NCI-H1417 treated with DMSO at 0.1 percent for 48 hours (cell line): Measurements from ENCODE around the gene SIGLEC7.

ENCODE experiments used
- DNase-seq: peaks from one replicate; lab custom pipeline; 2025; lab: John Stamatoyannopoulos, UW

The SIGLEC7 gene

GRCh38 chr19:51119101-51119500 lies 23.0 kb upstream of the SIGLEC7 start:
- DNase-seq = no peak

GRCh38 chr19:51119611-51120010 lies 22.5 kb upstream of the SIGLEC7 start:
- no peak for DNase-seq

- DNase-seq = no peak
Measured at GRCh38 chr19:51120160-51120559, 21.9 kb upstream of the SIGLEC7 start.

DNA sequence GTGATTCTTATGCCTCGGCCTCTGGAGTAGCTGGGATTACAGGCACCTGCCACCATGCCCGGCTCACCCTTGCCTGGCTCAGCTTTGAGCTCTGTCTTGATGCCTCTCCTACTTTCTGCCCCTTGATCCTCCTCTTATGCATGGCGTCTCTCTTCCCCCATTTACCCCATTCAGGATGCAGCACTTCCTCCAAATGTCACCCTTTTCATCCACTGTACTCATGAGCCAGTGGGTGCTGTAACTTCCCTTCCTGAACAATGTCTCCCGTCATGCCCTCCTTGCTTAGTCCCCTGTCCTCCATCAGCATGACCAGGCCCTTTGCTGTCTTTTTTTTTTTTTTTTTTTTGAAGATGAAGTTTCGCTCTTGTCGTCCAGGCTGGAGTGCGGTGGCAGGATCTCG lies 20.8 kb upstream of the SIGLEC7 start:
- no peak for DNase-seq

DNA sequence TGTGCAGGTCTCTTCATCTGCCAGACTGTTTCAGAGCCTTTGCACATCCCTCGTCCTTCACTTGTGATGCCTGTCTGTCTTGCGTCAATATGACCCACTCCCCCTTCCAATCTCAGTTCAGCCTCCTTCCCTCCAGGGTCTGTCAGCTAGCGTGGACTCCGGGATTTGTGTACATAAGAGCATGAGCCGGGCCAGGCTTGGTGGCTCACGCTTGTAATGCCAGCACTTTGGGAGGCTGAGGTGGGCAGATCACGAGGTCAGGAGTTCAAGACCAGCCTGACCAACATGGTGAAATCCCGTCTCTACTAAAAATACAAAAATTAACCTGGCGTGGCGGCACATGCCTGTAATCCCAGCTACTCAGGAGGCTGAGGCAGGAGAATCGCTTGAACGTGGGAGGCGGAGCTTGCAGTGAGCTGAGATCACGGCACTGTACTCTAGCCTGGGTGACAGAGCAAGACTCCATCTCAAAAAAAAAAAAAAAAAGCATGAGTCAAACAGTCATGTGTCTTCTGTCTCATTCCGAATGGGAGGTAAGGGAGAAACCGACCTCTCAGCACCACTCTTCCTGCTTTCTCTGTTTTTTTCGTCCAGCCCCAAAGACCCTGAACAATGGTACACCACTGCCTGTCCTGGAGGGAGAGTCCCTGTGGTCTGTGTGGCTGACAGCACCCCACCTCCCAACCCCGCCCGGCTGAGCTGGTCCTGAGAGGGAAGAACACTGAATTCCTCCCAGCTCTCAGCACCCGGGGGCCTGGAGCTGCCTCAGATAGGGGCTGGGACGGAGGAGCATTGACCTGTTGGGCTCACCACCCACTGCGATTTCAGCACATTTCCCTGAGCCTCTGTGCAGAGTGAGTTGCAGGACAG lies 19.8 kb upstream of the SIGLEC7 start:
- no peak for DNase-seq

- no peak for DNase-seq
Measured at GRCh38 chr19:51123381-51123800, 18.7 kb upstream of the SIGLEC7 start.

DNA sequence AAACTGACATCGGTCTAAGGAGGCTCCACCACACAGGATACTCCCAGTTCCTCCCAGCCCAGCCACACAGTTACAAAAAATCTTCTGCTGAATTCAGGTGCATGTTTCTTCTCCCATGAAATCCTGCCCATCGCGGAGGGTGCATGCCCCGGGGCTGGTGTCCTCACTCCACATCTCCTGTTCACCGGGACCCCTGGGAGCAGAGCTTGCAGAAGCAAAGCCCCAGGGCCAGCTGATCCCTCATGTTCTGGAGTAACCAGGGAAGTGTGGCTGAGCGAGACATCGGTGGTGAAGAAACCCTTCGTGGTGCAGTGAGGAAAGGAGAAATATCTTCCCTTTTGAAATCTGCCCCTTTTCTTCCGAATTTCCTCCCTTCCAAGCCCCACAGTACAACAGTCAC lies 18.3 kb upstream of the SIGLEC7 start:
- no peak for DNase-seq

DNA sequence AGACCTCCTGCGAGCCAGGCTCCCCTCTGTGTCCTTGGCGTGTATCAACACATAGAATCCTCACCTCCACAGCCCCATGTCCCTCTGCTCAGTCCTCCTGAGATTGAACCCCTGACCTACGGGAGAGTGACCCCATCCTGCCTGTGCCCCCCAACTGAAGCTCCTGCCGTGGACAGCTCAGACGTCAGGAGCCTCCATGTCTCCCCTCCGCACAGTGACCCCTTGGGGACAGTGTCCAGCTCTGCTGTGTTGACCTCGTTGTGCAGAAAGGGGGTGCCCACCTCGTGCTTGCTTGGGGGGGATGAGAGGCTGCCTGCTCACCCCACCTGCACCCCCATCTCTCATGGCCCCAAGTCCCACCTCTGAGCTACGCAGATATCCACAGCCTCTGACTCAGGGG lies 17.9 kb upstream of the SIGLEC7 start:
- no peak for DNase-seq

DNA sequence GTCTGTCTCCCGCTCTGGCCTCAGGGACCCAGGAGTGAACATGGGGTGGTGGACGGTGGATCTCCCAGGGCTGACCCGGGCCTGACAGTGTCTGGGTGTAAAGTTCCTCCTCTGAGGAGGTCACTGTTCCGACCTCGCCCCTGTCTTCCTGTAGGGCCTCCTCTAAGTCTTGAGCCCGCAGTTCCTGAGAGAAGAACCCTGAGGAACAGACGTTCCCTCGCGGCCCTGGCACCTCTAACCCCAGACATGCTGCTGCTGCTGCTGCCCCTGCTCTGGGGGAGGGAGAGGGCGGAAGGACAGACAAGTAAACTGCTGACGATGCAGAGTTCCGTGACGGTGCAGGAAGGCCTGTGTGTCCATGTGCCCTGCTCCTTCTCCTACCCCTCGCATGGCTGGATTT lies 17.4 kb upstream of the SIGLEC7 start, which contains the start of gene SIGLEC9:
SIGLEC9 (plus strand) TSS at position 178 of the 400 bp plus-strand sequence; CDS start at position 247, 69 bp downstream.
- no peak for DNase-seq

- DNase-seq = no peak
Measured at GRCh38 chr19:51125421-51126075, 16.6 kb upstream of the SIGLEC7 start.

DNA sequence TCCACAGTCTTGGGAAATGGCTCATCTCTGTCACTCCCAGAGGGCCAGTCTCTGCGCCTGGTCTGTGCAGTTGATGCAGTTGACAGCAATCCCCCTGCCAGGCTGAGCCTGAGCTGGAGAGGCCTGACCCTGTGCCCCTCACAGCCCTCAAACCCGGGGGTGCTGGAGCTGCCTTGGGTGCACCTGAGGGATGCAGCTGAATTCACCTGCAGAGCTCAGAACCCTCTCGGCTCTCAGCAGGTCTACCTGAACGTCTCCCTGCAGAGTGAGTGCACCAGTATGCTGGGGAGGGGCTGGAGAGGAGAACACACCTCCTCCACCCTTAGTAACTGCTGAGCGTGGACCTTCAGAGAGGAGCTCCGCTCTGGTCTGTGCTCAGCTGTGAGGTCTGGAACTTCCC lies 15.1 kb upstream of the SIGLEC7 start:
- no peak for DNase-seq

GRCh38 chr19:51127755-51128154 lies 14.3 kb upstream of the SIGLEC7 start:
- DNase-seq = no peak

DNA sequence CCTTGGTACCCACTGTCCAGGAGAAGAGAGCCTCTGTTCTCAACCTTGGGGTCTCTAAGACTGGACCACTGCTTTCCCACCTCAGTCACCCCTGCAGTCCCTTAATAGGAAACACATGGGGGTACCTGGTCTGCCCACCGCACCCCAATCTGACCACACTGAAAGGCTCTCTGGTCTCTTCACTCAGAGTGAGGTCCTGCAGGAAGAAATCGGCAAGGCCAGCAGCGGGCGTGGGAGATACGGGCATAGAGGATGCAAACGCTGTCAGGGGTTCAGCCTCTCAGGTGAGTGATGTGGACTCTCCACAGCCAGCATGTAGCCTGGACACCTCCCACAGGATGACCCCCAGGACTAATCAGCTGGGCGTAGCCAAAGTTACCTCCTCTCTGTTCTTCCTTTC lies 13.9 kb upstream of the SIGLEC7 start:
- DNase-seq = no peak

GRCh38 chr19:51129716-51130115 lies 12.4 kb upstream of the SIGLEC7 start:
- no peak for DNase-seq

DNA sequence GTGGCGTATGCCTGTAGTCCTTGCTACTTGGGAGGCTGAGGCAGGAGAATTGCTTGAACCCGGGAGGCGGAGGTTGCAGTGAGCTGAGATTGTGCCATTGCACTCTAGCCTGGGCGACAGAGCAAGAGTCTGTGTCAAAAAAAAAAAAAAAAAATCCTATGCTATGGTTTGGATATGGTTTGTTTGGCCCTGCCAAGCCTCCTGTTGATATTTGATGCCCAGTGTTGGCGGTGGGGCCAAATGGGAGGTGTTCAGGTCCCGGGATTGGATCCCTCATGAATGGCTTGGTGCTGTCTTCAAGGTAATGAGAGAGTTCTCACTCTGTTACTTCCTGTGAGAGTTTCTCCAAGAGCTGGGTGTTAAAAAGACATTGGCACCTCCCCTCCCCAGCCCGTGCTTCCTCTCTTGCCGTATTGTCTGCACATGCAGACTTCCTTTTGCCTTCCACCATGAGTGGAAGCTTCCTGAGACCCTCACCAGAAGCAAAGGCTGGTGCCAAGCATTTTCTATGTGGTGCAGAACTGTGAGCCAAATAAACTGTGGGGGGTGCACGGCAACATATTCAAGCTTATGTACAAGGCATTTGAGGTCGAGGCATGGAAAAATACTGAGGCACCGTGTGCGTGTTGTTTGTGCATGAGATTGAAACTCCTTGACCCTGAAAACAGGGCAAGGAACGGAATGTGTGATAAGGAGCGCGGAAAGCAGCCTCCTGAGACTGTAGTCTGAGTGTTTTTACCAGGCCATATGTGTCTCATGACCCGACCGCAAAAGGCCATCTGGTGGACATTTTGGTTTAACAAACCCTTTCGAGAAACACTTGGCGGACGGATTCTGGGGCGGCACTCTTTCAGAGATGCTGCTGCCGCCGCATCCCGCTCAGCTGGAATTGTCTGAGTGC lies 10.1 kb upstream of the SIGLEC7 start:
- no peak for DNase-seq

DNA sequence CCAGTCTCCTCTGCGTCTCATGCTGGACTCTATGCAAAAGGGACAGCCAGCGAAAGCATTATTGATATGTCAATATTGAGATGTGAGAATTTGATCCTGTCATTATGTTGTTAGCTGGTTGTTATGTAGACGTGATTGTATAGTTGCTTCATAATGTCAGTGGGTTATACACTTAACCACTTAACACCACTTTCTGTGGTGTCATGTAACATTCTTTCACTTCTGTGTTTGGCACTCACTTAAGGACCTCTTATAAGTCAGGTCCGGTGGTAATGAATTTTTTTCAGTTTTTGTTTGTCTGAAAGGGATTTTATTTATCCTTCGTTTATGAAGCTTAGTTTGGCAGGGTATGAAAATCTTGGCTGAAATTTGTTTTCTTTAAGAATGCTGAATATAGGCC lies 7.1 kb upstream of the SIGLEC7 start:
- no peak for DNase-seq

DNA sequence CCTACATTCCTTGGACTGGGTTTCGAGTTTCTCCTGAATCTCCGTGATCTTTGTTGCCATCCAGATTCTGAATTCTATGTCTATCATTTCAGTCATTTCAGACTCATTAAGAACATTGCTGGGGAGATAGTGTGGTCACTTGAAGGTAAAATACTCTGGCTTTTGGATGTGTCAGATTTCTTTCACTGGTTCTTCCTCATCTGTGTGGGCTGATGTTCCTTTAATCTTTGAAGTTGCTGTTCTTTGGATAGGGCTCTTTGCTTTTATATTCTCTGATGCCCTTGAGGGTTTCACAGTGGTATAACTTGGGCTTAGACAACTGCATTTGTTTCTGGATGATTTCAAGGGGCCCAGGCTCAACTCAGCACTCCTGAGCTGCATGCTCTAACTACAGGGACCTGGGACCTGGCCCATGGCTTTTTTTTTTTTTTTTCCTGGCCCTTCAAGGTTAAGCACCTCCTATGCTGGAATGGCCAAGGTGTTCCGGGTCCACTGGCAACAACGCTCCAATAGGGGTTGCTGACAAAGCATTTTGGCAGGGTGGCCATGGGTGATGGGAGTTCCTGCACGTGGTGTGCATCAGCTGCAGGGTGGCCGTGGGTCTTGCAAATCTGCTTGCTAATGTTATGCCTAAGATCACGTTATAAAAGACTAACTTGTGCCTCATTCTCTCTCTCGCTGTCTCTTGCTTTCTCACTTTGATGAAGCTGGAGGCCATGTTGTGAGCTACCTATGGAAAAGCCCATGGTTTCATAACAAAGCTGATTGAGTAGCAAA lies 5.9 kb upstream of the SIGLEC7 start:
- DNase-seq = no peak

DNA sequence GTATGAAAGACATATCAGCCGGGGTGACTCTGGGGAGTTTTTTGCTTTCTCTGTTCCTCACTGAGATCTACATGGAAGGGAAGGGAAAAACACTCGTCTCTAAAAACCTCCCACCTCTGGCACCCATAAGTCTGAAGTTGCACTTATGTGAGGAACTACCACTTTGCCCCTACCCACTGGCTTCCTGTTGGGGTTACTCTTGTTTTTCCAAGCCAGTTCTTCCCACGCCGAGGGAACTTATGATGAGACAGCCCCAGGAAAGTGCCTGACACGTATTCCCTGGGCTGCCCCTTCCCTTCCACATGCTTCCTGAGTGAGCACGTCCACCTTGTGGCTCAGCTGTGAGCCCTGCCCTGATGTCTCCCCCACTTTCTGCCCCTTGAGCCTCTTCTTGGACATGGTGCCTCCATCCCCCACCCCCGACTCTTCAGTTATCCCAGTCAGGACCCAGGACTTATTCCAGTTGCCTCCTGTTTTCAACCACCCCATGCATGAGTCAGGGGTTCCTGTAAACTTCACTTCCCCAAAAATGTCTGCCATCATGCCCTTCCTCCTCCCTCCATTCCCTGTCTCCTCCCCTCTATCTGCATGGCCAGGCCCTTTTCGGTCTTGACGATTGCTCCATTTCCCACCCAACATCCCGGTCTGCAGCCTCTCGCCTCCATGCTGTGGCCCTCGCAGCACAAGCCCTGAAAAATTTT lies 5.1 kb upstream of the SIGLEC7 start:
- no peak for DNase-seq

- no peak for DNase-seq
Measured at GRCh38 chr19:51137792-51138425, 4.2 kb upstream of the SIGLEC7 start.

DNA sequence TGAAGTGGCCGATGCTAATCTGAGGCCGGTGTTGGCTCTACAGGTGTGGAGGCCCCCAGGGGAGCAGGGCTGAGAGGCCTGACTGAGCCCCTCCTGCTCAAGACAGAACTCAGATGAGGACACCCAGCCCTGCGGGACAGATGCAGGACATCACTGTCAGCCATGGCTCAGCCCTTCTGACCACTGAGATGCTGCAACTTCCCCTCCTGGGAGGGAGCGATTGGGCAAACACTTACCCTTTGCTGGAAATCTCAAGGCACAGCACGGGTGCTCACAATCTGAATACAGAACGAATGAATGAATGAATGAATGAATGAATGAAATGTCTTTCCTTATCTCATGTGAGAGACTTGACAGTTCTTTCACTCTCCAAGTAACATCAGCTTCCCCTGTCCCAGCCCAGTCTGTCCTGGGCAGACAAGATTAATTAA lies 3.5 kb upstream of the SIGLEC7 start:
- no peak for DNase-seq
